Endothelial cell of umbilical vein (primary cell): ENCODE data around the gene NUP62CL.

Experiments used
- EZH2 ChIP-seq: IDR thresholded peaks from 2 replicates; pipeline ENCODE4 v1.6.1; 2012; ENCODE audit warnings: borderline replicate concordance, low read depth, mild to moderate bottlenecking, moderate library complexity, low read length, inconsistent platforms; ENCODE audit not compliant: severe bottlenecking
- GATA2 ChIP-seq: IDR thresholded peaks from 2 replicates; pipeline ENCODE4 v1.7.0; 2011; ENCODE audit warnings: low read depth, mild to moderate bottlenecking, moderate library complexity, mixed read lengths, low read length; ENCODE audit not compliant: insufficient read length, insufficient read depth
- MYC ChIP-seq: IDR thresholded peaks from one replicate; pipeline ENCODE4 v1.6.1; 2011; ENCODE audit warnings: mild to moderate bottlenecking, low read depth, low read length
- POLR2A ChIP-seq: IDR thresholded peaks from 2 replicates; pipeline ENCODE4 v1.6.1; 2012; ENCODE audit warnings: low read depth, mild to moderate bottlenecking, control low read depth, low read length
- POLR2AphosphoS5 ChIP-seq: IDR thresholded peaks from 2 replicates; pipeline ENCODE4 v1.6.1; 2012; ENCODE audit warnings: low read depth, mild to moderate bottlenecking, control low read depth, low read length, moderate library complexity; ENCODE audit not compliant: insufficient read depth
- TF ChIP-seq, protein P1 (sequence below), 2 donors: IDR thresholded peaks; 1 replicate in 1 of 2; 2 replicates in 1 of 2; pipeline ENCODE4 v1.5.1; 2011; ENCODE audit warnings: low read length in 2 of 2, mild to moderate bottlenecking in 2 of 2, moderate library complexity in 2 of 2, control low read depth in 1 of 2, inconsistent platforms in 1 of 2, low read depth in 1 of 2; ENCODE audit not compliant: insufficient read depth in 1 of 2; ENCODE audit errors: extremely low read depth in 1 of 2
- TF ChIP-seq, protein P2 (sequence below): IDR thresholded peaks from 2 replicates; pipeline ENCODE4 v1.6.1; 2011; ENCODE audit not compliant: insufficient read depth, insufficient read length

DNA sequence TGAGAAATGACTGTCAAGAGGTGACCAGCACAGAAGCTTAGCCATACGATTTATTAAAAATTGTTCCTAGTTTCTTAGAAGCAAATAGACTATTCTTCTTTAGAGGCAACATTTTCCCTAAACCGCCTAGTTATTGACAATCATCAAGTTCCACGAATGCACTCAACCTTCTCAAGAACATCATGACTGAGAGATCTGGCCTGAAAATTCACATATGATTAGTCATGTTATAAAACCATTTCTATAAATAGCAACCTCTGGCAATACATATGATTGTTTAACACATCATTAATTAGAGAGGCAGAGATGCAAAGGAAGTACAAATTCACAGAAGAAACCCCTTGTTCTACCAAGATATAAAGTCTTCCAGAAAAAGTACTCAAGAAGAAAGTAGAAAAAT lies 6.7 kb downstream of the NUP62CL start:
- no peak for TF ChIP-seq POLR2AphosphoS5
- TF ChIP-seq, protein P1, sequence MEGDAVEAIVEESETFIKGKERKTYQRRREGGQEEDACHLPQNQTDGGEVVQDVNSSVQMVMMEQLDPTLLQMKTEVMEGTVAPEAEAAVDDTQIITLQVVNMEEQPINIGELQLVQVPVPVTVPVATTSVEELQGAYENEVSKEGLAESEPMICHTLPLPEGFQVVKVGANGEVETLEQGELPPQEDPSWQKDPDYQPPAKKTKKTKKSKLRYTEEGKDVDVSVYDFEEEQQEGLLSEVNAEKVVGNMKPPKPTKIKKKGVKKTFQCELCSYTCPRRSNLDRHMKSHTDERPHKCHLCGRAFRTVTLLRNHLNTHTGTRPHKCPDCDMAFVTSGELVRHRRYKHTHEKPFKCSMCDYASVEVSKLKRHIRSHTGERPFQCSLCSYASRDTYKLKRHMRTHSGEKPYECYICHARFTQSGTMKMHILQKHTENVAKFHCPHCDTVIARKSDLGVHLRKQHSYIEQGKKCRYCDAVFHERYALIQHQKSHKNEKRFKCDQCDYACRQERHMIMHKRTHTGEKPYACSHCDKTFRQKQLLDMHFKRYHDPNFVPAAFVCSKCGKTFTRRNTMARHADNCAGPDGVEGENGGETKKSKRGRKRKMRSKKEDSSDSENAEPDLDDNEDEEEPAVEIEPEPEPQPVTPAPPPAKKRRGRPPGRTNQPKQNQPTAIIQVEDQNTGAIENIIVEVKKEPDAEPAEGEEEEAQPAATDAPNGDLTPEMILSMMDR (IDR thresholded peaks at IDR 0.05; ENCODE audit: extremely low read depth in 1 of 2, insufficient read depth in 1 of 2, low read depth in 1 of 2, low read length in 2 of 2), result no peak
- no peak for TF ChIP-seq POLR2A
- TF ChIP-seq, protein P2, sequence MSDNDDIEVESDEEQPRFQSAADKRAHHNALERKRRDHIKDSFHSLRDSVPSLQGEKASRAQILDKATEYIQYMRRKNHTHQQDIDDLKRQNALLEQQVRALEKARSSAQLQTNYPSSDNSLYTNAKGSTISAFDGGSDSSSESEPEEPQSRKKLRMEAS, result no peak
- TF ChIP-seq EZH2, result no peak
- no peak for TF ChIP-seq MYC
- no peak for TF ChIP-seq GATA2
